ENCODE measurements around the gene CST2. TPM values are rescaled to one million over a fixed set of nuclear protein-coding genes. Genes with fewer than 3 reads are reported as not detected.

The CST2 gene
- total RNA-seq (2014; rRNA removed; shearing (Covaris generic)) = not detected in 2 replicates
- polyA plus RNA-seq (2016; fragmentation: Nextera tagmentation; extraction: Ambion mirVana) = not detected in 2 replicates
- long read RNA-seq = 0 reads

- Histone ChIP-seq H3K36me3 (ENCODE audit: insufficient read depth) (no peaks in the 10 kb centered on the region), H3K4me3 (no peak within 1 kb of the TSS), H3K9me2 (ENCODE audit: insufficient read depth) (no peaks in the 10 kb centered on the region), H3K79me2 (replicated peaks; ENCODE audit: insufficient read depth) (no peaks in the 10 kb centered on the region), H3K4me2 (no peak within 1 kb of the TSS), H3K4me1 (ENCODE audit: insufficient read depth) (no peaks in the 10 kb centered on the region), H4K20me1 (replicated peaks; ENCODE audit: insufficient read depth) (no peaks in the 10 kb centered on the region), H3K27me3 (ENCODE audit: insufficient read depth) (no peaks in the 10 kb centered on the region), H2AFZ (no peak within 1 kb of the TSS), H3F3A (replicated peaks; ENCODE audit: low read depth) (no peaks in the 10 kb centered on the region), H3K27ac (ENCODE audit: low read depth) (no peak within 1 kb of the TSS)
- TF ChIP-seq, protein P1, sequence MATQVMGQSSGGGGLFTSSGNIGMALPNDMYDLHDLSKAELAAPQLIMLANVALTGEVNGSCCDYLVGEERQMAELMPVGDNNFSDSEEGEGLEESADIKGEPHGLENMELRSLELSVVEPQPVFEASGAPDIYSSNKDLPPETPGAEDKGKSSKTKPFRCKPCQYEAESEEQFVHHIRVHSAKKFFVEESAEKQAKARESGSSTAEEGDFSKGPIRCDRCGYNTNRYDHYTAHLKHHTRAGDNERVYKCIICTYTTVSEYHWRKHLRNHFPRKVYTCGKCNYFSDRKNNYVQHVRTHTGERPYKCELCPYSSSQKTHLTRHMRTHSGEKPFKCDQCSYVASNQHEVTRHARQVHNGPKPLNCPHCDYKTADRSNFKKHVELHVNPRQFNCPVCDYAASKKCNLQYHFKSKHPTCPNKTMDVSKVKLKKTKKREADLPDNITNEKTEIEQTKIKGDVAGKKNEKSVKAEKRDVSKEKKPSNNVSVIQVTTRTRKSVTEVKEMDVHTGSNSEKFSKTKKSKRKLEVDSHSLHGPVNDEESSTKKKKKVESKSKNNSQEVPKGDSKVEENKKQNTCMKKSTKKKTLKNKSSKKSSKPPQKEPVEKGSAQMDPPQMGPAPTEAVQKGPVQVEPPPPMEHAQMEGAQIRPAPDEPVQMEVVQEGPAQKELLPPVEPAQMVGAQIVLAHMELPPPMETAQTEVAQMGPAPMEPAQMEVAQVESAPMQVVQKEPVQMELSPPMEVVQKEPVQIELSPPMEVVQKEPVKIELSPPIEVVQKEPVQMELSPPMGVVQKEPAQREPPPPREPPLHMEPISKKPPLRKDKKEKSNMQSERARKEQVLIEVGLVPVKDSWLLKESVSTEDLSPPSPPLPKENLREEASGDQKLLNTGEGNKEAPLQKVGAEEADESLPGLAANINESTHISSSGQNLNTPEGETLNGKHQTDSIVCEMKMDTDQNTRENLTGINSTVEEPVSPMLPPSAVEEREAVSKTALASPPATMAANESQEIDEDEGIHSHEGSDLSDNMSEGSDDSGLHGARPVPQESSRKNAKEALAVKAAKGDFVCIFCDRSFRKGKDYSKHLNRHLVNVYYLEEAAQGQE (IDR thresholded peaks at IDR 0.05; ENCODE audit: unreplicated experiment) = no peak
- TF ChIP-seq ZNF114 (CRISPR knock-in tag; IDR thresholded peaks at IDR 0.05) (no peak), ZNF331 (CRISPR knock-in tag; IDR thresholded peaks at IDR 0.05; ENCODE audit: low read depth) (no peak), POLR2AphosphoS5 (IDR thresholded peaks at IDR 0.05; ENCODE audit: low read depth) (no peak), CTCF (conservative IDR thresholded peaks at IDR 0.05; ENCODE audit: low read depth in 2 of 2) (no peak), STAT1 (IDR thresholded peaks at IDR 0.05; ENCODE audit: unreplicated experiment) (no peak), ZNF462 (CRISPR knock-in tag; IDR thresholded peaks at IDR 0.05) (no peak), NANOG (IDR thresholded peaks at IDR 0.05; ENCODE audit: borderline replicate concordance) (no peak), EZH2 (IDR thresholded peaks at IDR 0.05; ENCODE audit: low read depth, unreplicated experiment) (no peak), CREB1 (CRISPR knock-in tag; IDR thresholded peaks at IDR 0.05; ENCODE audit: low read depth) (no peak), JUNB (IDR thresholded peaks at IDR 0.05; ENCODE audit: unreplicated experiment) (no peak), EZH2phosphoT487 (IDR thresholded peaks at IDR 0.05; ENCODE audit: unreplicated experiment) (no peak)
- TF ChIP-seq, protein P2, sequence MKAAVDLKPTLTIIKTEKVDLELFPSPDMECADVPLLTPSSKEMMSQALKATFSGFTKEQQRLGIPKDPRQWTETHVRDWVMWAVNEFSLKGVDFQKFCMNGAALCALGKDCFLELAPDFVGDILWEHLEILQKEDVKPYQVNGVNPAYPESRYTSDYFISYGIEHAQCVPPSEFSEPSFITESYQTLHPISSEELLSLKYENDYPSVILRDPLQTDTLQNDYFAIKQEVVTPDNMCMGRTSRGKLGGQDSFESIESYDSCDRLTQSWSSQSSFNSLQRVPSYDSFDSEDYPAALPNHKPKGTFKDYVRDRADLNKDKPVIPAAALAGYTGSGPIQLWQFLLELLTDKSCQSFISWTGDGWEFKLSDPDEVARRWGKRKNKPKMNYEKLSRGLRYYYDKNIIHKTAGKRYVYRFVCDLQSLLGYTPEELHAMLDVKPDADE (IDR thresholded peaks at IDR 0.05) = no peak
- no peaks in the 10 kb centered on the region; the same call in 2 of the 3 replicates for H3K9me3 Mint-ChIP-seq
- ATAC-seq (peak; percentile 60), DNase-seq (ENCODE audit: low spot score) (no peak)
- peaks cover 10% of the 10 kb centered on the region; the same call in 2 of the 3 replicates for H3K4me1 Mint-ChIP-seq
- no peaks in the 10 kb centered on the region for H3K36me3 Mint-ChIP-seq (ENCODE audit: low read depth)
- no peak within 1 kb of the TSS for H3K4me3 Mint-ChIP-seq
- H3K27ac Mint-ChIP-seq = no peak within 1 kb of the TSS
- H3K27me3 Mint-ChIP-seq (ENCODE audit: insufficient read depth, low read depth, poor library complexity) = peaks cover 6% of the 10 kb centered on the region
Measured at GRCh38 chr20:23826541-23827021, at the start of gene CST2. CST2 (minus strand) TSS chr20:23826729; CDS start chr20:23826660, 69 bp downstream.
